Measurements from ENCODE around the gene NSMCE4A. TPM values are rescaled to one million over a fixed set of nuclear protein-coding genes. Genes with fewer than 3 reads are reported as not detected.

The NSMCE4A gene
- total and polyA plus RNA-seq, 2 of the 4 experiments (the other 2 are of a cell fraction), result 13.4 to 33.2 TPM

- Histone ChIP-seq H3K14ac (replicated peaks; ENCODE audit: low read depth, low read length) (no peak overlapping the region), H3K4me3 (ENCODE audit: insufficient read depth, low read depth, low read length) (no peak overlapping the region), H3K9ac (ENCODE audit: low read depth, low read length) (no peak overlapping the region), H2BK5ac (ENCODE audit: low read depth, low read length, poor library complexity, severe bottlenecking) (no peak overlapping the region), H4K8ac (ENCODE audit: low read depth in 2 of 2, low read length in 2 of 2) (no peak overlapping the region), H3K27me3 (ENCODE audit: control insufficient read depth, insufficient read depth, low read length) (peaks cover 21% of the 10 kb centered on the region), H4K20me1 (ENCODE audit: insufficient read depth, low read length) (no peaks in the 10 kb centered on the region), H3K4ac (ENCODE audit: low read depth, low read length) (no peak overlapping the region), H2AK9ac (replicated peaks; ENCODE audit: low read depth, low read length, poor library complexity) (peak overlapping the region; percentile 42), H2BK15ac (ENCODE audit: low read depth, low read length) (no peak overlapping the region), H3K4me2 (ENCODE audit: low read depth, low read length) (no peak overlapping the region), H3K27ac (ENCODE audit: insufficient read depth, low read length) (no peak overlapping the region), H2AFZ (replicated peaks; ENCODE audit: low read length, poor library complexity) (peak overlapping the region; percentile 48), H3K23ac (ENCODE audit: low read depth, low read length) (no peak overlapping the region), H3K9me3 (ENCODE audit: control insufficient read depth, insufficient read depth, low read length) (no peaks in the 10 kb centered on the region), H2BK20ac (ENCODE audit: low read depth, low read length) (no peak overlapping the region), H3K79me1 (ENCODE audit: low read depth in 1 of 2, low read length in 2 of 2) (no peaks in the 10 kb centered on the region), H2BK120ac (ENCODE audit: low read depth, low read length) (no peak overlapping the region), H3K56ac (ENCODE audit: extremely low read depth, insufficient read depth, low read length) (no peak overlapping the region), H3K4me1 (ENCODE audit: control insufficient read depth, insufficient read depth, low read length) (no peaks in the 10 kb centered on the region), H4K5ac (ENCODE audit: low read depth, low read length) (no peak overlapping the region), H3K18ac (ENCODE audit: low read depth, low read length) (no peak overlapping the region), H4K91ac (ENCODE audit: insufficient read depth, low read depth, low read length) (no peak overlapping the region), H3K36me3 (ENCODE audit: control insufficient read depth, insufficient read depth, low read length) (no peaks in the 10 kb centered on the region), H2AK5ac (ENCODE audit: low read depth, low read length) (no peak overlapping the region), H3K9me1 (ENCODE audit: insufficient read depth, low read length) (no peaks in the 10 kb centered on the region)
- TF ChIP-seq USF2 (IDR thresholded peaks at IDR 0.05; ENCODE audit: low read depth, low read length) (no peak), CEBPB (IDR thresholded peaks at IDR 0.05; ENCODE audit: low read depth, low read length) (no peak), SMC3 (IDR thresholded peaks at IDR 0.05; ENCODE audit: low read depth, low read length) (no peak), BHLHE40 (IDR thresholded peaks at IDR 0.05; ENCODE audit: low read depth, low read length) (no peak), RAD21 (IDR thresholded peaks at IDR 0.05; ENCODE audit: low read length) (no peak), CHD1 (IDR thresholded peaks at IDR 0.05; ENCODE audit: low read depth, low read length) (no peak), MAZ (IDR thresholded peaks at IDR 0.05; ENCODE audit: borderline replicate concordance, low read depth, low read length) (no peak), CTCF (conservative IDR thresholded peaks at IDR 0.05; ENCODE audit: low read depth, low read length) (no peak), POLR2A (IDR thresholded peaks at IDR 0.05; ENCODE audit: low read depth, low read length) (no peak), MXI1 (IDR thresholded peaks at IDR 0.05; ENCODE audit: borderline replicate concordance, low read depth, low read length) (no peak), RFX5 (IDR thresholded peaks at IDR 0.05; ENCODE audit: low read depth, low read length) (no peak), NFE2L2 (IDR thresholded peaks at IDR 0.05; ENCODE audit: low read depth, low read length) (no peak), RCOR1 (IDR thresholded peaks at IDR 0.05; ENCODE audit: insufficient replicate concordance, low read length) (no peak), MAFK (IDR thresholded peaks at IDR 0.05; ENCODE audit: low read depth, low read length) (no peak), FOS (IDR thresholded peaks at IDR 0.05; ENCODE audit: low read depth, low read length) (no peak), ELK1 (IDR thresholded peaks at IDR 0.05; ENCODE audit: borderline replicate concordance, low read depth, low read length) (no peak)
- CTCF ChIA-PET, result no interaction called here
- in situ Hi-C loops (cut with MboI; ENCODE audit: low sequenced_read_pairs), result no loop called here
- WGBS, 2 experiments (ENCODE audit: extremely low coverage in 2 of 2, insufficient read length in 1 of 2), result 66% methylated on average over 18 of the region's 24 CpGs; no CpG with 5 or more reads in 1 of the 2 experiments
- dilution Hi-C loops (cut with HindIII; ENCODE audit: low sequenced_read_pairs, unreplicated experiment), result no loop called here
- ATAC-seq (ENCODE audit: low read depth), result no peak
- DNase-seq, result no peak
- POLR2A ChIA-PET (ENCODE audit: unreplicated experiment), result no interaction called here
- BruUV-seq (replicated peaks), result no TSS peak
- intact Hi-C loops (cut with micrococcal nuclease), result no loop called here
These were observed 44.5 kb upstream of the NSMCE4A start for GRCh38 chr10:122019414-122019975.

Data from IMR-90 (cell line).